ENCODE data around the gene OGT. TPM values are rescaled to one million over a fixed set of nuclear protein-coding genes. Genes with fewer than 3 reads are reported as not detected.
"Not testable (repeated sequence)": the region's sequence is repeated elsewhere in the genome, so short reads cannot be mapped to it uniquely, and the experiment has no call there.

Gene OGT
- total RNA-seq, 1 experiment from 2014 or later = 211 TPM

GRCh38 chrX:71558920-71559319, 26.0 kb downstream of the OGT start:
- no TSS peak for BruUV-seq (replicated peaks)
- intact Hi-C loops (cut with micrococcal nuclease; ENCODE audit: unreplicated experiment) = no loop called here
- peaks cover 1% of the 10 kb centered on the region; the same call in 1 of the 2 replicates for H3K36me3 ChIP-seq (ENCODE audit: control insufficient read depth, insufficient read depth, low read length)
- POLR2A ChIA-PET = no interaction called here
- H3K9me3 ChIP-seq = no peaks in the 10 kb centered on the region
- peaks cover 13% of the 10 kb centered on the region for H3K4me1 Mint-ChIP-seq (ENCODE audit: low read depth, unreplicated experiment)
- peaks cover 21% of the 10 kb centered on the region for H3K4me1 ChIP-seq
- no peaks in the 10 kb centered on the region for H3K27me3 ChIP-seq (replicated peaks; ENCODE audit: control insufficient read depth, insufficient read depth, low read length)
- no peaks in the 10 kb centered on the region for H3K27me3 Mint-ChIP-seq (ENCODE audit: insufficient read depth, unreplicated experiment)
- CTCF ChIA-PET = no interaction called here
- DNase-seq = no peak
- peaks cover 86% of the 10 kb centered on the region for H3K36me3 Mint-ChIP-seq (ENCODE audit: insufficient read depth, unreplicated experiment)
- no peak overlapping the region for H3K4me3 ChIP-seq (ENCODE audit: low read depth, low read length)
- TF ChIP-seq CTCF (IDR thresholded peaks at IDR 0.05; ENCODE audit: insufficient read depth in 1 of 2, low read depth in 1 of 2, low read length in 1 of 2, severe bottlenecking in 1 of 2, unreplicated experiment in 1 of 2) = no peak
- no peaks in the 10 kb centered on the region for H3K9me3 Mint-ChIP-seq (ENCODE audit: unreplicated experiment)
- no peak overlapping the region for H3K27ac Mint-ChIP-seq (ENCODE audit: unreplicated experiment)
- no peak overlapping the region for H3K4me3 Mint-ChIP-seq (ENCODE audit: unreplicated experiment)

GRCh38 chrX:71559773-71560172, 26.9 kb downstream of the OGT start:
- H3K4me3 ChIP-seq (ENCODE audit: low read depth, low read length); intact Hi-C loops (cut with micrococcal nuclease; ENCODE audit: unreplicated experiment); H3K4me3 Mint-ChIP-seq (ENCODE audit: unreplicated experiment); H3K27ac Mint-ChIP-seq (ENCODE audit: unreplicated experiment); H3K36me3 ChIP-seq (ENCODE audit: control insufficient read depth, insufficient read depth, low read length); H3K27me3 ChIP-seq (replicated peaks; ENCODE audit: control insufficient read depth, insufficient read depth, low read length); H3K9me3 ChIP-seq; CTCF ChIA-PET; POLR2A ChIA-PET; BruUV-seq (replicated peaks); H3K9me3 Mint-ChIP-seq (ENCODE audit: unreplicated experiment); DNase-seq; H3K27me3 Mint-ChIP-seq (ENCODE audit: insufficient read depth, unreplicated experiment): not testable (repeated sequence)
- Mint-ChIP-seq H3K4me1 (ENCODE audit: low read depth, unreplicated experiment) (peaks cover 13% of the 10 kb centered on the region), H3K36me3 (ENCODE audit: insufficient read depth, unreplicated experiment) (peaks cover 88% of the 10 kb centered on the region)
- H3K4me1 ChIP-seq = peaks cover 17% of the 10 kb centered on the region

- Mint-ChIP-seq H3K36me3 (ENCODE audit: insufficient read depth, unreplicated experiment) (peaks cover 90% of the 10 kb centered on the region), H3K4me3 (ENCODE audit: unreplicated experiment) (no peak overlapping the region), H3K4me1 (ENCODE audit: low read depth, unreplicated experiment) (no peaks in the 10 kb centered on the region), H3K27me3 (ENCODE audit: insufficient read depth, unreplicated experiment) (no peaks in the 10 kb centered on the region), H3K9me3 (ENCODE audit: unreplicated experiment) (no peaks in the 10 kb centered on the region), H3K27ac (ENCODE audit: unreplicated experiment) (no peak overlapping the region)
- ChIA-PET CTCF (interaction anchor here (0.9 kb wide), 1 partner anchor 198 kb away, joined by 4 read pairs; the partner anchor contains the start of gene TAF1), POLR2A (interaction anchor here (0.6 kb wide), 1 partner anchor 29 kb away, joined by 8 read pairs; no protein-coding TSS in a partner anchor)
- Histone ChIP-seq H3K36me3 (ENCODE audit: control insufficient read depth, insufficient read depth, low read length) (no peaks in the 10 kb centered on the region), H3K9me3 (no peaks in the 10 kb centered on the region), H3K4me1 (no peaks in the 10 kb centered on the region), H3K4me3 (ENCODE audit: low read depth, low read length) (no peak overlapping the region), H3K27me3 (replicated peaks; ENCODE audit: control insufficient read depth, insufficient read depth, low read length) (no peaks in the 10 kb centered on the region)
- BruUV-seq (replicated peaks) = no TSS peak
- TF ChIP-seq CTCF (IDR thresholded peaks at IDR 0.05; ENCODE audit: insufficient read depth in 1 of 2, low read depth in 1 of 2, low read length in 1 of 2, severe bottlenecking in 1 of 2, unreplicated experiment in 1 of 2) = no peak
- DNase-seq = no peak
- intact Hi-C loops (cut with micrococcal nuclease; ENCODE audit: unreplicated experiment) = no loop called here
Observed at GRCh38 chrX:71563921-71564320, 31.0 kb downstream of the OGT start.
